MCF 10A (cell line): ENCODE results near the gene BCCIP. TPM values are rescaled to one million over a fixed set of nuclear protein-coding genes. Genes with fewer than 3 reads are reported as not detected.

Source experiments
- BruUV-seq: library from RNA; stranded (reverse); fragments of 400-500 nt; replicated peaks from 2 replicates; lab custom pipeline; 2021; lab: Mats Ljungman, UMichigan
- CTCF ChIA-PET: fragments of 300-600 bp; sonication (Branson Sonifier 250); formaldehyde crosslinking; extraction: SDS; loops from one replicate; lab custom pipeline; 2021; ENCODE audit warnings: antibody characterized with exemption, inconsistent platforms; lab: Yijun Ruan, JAX
- POLR2A ChIA-PET: fragments of 300-600, 350-650 bp; sonication (Branson Sonifier 250); formaldehyde crosslinking; extraction: SDS; loops from one replicate; lab custom pipeline; 2020; ENCODE audit warnings: antibody characterized with exemption, inconsistent platforms; lab: Yijun Ruan, JAX
- DNase-seq: peaks from one replicate; pipeline ENCODE4 v3.0.0-alpha.2; 2018; ENCODE audit not compliant: unreplicated experiment
- H3K27ac Mint-ChIP-seq: one replicate; pipeline ENCODE4 v1.8.0; 2022; ENCODE audit warnings: mild to moderate bottlenecking, low read depth, mixed read lengths; ENCODE audit not compliant: unreplicated experiment
- H3K27me3 Mint-ChIP-seq: one replicate; pipeline ENCODE4 v1.8.0; 2022; ENCODE audit warnings: mixed read lengths; ENCODE audit not compliant: insufficient read depth, unreplicated experiment
- H3K36me3 Mint-ChIP-seq: one replicate; pipeline ENCODE4 v1.8.0; 2022; ENCODE audit warnings: mild to moderate bottlenecking, moderate library complexity, mixed read lengths; ENCODE audit not compliant: insufficient read depth, unreplicated experiment
- H3K4me1 Mint-ChIP-seq: one replicate; pipeline ENCODE4 v1.8.0; 2022; ENCODE audit warnings: mixed read lengths; ENCODE audit not compliant: insufficient read depth, unreplicated experiment
- H3K4me3 Mint-ChIP-seq: one replicate; pipeline ENCODE4 v1.8.0; 2022; ENCODE audit warnings: mild to moderate bottlenecking, moderate library complexity, mixed read lengths; ENCODE audit not compliant: unreplicated experiment
- H3K9me3 Mint-ChIP-seq: one replicate; pipeline ENCODE4 v1.8.0; 2022; ENCODE audit warnings: mixed read lengths; ENCODE audit not compliant: unreplicated experiment
- intact Hi-C: fragments of 100-400 bp; cut with micrococcal nuclease; formaldehyde crosslinking; loops from 2 replicates; pipeline ENCODE4 v1.14.1; 2022
- total RNA-seq: library from RNA; stranded (reverse); gene quantifications from 2 replicates; pipeline ENCODE4 v1.2.3, GENCODE V29; 2022
- TF ChIP-seq, protein P1 (sequence below): fragments of 200-600 bp; IDR thresholded peaks from one replicate; pipeline ENCODE4 v1.8.0; 2022; ENCODE audit warnings: antibody characterized with exemption, mild to moderate bottlenecking; ENCODE audit not compliant: unreplicated experiment

Gene BCCIP
- total RNA-seq, 1 experiment from 2014 or later = 88.2 TPM

DNA sequence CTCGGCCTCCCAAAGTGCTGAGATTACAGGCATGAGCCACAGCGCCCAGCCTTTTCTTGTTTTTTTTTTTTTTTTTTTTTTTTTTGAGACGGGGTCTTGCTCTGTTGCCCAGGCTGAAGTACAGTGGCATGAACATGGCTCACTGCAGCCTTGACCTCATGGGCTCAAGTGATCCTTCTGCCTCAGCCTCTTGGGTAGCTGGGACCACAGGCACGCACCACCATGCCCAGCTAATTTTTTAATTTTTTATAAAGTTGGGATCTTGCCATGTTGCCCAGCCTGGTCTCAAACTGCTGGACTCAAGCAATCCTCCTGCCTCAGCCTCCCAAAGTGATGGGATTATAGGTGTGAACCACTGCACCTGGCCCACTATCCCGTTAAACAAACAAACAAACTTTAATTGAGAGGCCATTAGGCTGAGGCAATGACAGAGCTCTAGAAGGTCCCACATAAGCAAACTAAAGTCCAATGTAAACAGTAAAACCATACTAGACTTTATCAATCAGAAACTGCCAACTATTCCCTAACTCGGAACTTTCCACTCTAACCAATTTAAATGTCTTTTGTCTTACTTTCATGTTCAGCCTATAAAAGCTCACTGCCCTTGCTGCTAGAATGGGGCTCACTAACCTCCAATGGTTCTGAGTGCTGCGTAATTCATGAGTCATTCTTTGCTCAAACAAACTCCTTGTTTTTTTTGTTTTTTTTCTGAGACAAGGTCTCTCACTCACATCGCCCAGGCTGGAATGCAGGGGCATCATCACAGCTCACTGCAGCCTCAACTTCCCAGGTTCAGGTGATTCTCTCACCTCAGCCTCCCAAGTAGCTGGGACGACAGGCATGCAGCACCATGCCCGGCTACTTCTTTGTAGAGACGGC, 55.9 kb downstream of the BCCIP start:
- Mint-ChIP-seq H3K9me3 (no peaks in the 10 kb centered on the region), H3K27me3 (no peaks in the 10 kb centered on the region), H3K4me3 (no peak overlapping the region), H3K36me3 (peaks cover 34% of the 10 kb centered on the region), H3K4me1 (peaks cover 16% of the 10 kb centered on the region), H3K27ac (peak overlapping the region; percentile 52)
- peak; percentile 82 for DNase-seq
- BruUV-seq = no TSS peak
- POLR2A ChIA-PET = interaction anchor here (0.6 to 1.5 kb wide), 5 partner anchors 9 to 18 kb away, joined by 3 to 5 read pairs (median 4); no protein-coding TSS in a partner anchor
- TF ChIP-seq, protein P1, sequence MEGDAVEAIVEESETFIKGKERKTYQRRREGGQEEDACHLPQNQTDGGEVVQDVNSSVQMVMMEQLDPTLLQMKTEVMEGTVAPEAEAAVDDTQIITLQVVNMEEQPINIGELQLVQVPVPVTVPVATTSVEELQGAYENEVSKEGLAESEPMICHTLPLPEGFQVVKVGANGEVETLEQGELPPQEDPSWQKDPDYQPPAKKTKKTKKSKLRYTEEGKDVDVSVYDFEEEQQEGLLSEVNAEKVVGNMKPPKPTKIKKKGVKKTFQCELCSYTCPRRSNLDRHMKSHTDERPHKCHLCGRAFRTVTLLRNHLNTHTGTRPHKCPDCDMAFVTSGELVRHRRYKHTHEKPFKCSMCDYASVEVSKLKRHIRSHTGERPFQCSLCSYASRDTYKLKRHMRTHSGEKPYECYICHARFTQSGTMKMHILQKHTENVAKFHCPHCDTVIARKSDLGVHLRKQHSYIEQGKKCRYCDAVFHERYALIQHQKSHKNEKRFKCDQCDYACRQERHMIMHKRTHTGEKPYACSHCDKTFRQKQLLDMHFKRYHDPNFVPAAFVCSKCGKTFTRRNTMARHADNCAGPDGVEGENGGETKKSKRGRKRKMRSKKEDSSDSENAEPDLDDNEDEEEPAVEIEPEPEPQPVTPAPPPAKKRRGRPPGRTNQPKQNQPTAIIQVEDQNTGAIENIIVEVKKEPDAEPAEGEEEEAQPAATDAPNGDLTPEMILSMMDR = no peak
- intact Hi-C loops = no loop called here
- CTCF ChIA-PET = interaction anchor here (0.6 to 1.6 kb wide), 6 partner anchors 9 to 864 kb away, joined by 3 to 6 read pairs (median 4); no protein-coding TSS in a partner anchor

DNA sequence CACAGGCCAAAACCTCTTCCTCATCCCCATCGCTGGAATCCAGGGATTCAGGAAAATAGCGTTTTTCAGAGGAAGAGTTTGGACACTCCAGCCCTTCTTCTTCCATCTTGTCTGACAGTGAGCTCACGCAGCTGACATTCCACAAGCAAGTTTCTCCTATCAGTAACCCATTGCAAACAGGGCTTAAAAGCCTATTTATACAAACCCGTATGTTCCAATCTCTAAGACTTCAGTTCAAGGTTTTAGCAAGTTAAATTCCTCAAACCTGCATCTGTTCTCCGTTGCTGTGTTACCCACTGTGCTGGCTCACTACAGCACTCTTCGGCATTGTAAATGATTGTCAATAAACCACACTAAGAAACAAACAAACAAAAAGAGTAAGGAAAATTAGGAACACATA, 57.4 kb downstream of the BCCIP start:
- DNase-seq = no peak
- no TSS peak for BruUV-seq
- Mint-ChIP-seq H3K4me3 (no peak overlapping the region), H3K9me3 (no peaks in the 10 kb centered on the region), H3K27me3 (no peaks in the 10 kb centered on the region), H3K4me1 (peaks cover 16% of the 10 kb centered on the region), H3K27ac (no peak overlapping the region), H3K36me3 (peaks cover 18% of the 10 kb centered on the region)
- intact Hi-C loops = no loop called here
- ChIA-PET POLR2A (no interaction called here), CTCF (interaction anchor here (0.5 to 1.8 kb wide), 4 partner anchors 12 to 80 kb away, joined by 3 to 13 read pairs (median 4); no protein-coding TSS in a partner anchor)
- TF ChIP-seq, protein P1 = no peak

DNA sequence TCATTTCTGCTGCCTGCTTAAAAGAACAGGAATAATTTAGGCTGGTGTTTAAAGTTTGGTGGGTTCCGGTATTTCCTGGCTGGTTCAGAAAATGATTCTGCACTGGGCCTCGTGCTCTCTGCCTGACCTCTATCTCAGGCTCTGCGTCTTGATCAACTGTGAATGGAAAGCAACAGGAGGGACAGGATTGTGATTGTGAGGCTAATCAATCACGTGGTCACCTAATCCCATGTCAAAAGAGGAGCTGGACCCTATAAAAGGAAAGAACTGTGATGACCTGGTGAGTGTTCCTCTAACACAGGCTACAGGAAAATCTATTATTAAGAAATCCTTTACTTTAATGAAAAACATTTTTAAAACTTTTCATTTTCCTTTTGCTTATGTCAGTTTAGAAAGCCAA, 57.8 kb downstream of the BCCIP start, which contains the start of gene DHX32:
Gene DHX32, minus strand, starts transcription at position 101 of the 400 bp plus-strand sequence. CDS start 468 bp downstream, outside the sequence.
- Mint-ChIP-seq H3K27me3 (no peaks in the 10 kb centered on the region), H3K36me3 (peaks cover 14% of the 10 kb centered on the region), H3K4me3 (no peak within 1 kb of the TSS), H3K27ac (peak within 1 kb of the TSS; percentile 52), H3K9me3 (no peaks in the 10 kb centered on the region), H3K4me1 (peaks cover 16% of the 10 kb centered on the region)
- ChIA-PET CTCF (interaction anchor here (0.5 to 1.8 kb wide), 2 partner anchors 12 to 80 kb away, joined by 3 to 13 read pairs; no protein-coding TSS in a partner anchor), POLR2A (no interaction called here)
- TF ChIP-seq, protein P1 = no peak
- intact Hi-C loops = no loop called here
- DNase-seq = no peak
- BruUV-seq = no TSS peak

DNA sequence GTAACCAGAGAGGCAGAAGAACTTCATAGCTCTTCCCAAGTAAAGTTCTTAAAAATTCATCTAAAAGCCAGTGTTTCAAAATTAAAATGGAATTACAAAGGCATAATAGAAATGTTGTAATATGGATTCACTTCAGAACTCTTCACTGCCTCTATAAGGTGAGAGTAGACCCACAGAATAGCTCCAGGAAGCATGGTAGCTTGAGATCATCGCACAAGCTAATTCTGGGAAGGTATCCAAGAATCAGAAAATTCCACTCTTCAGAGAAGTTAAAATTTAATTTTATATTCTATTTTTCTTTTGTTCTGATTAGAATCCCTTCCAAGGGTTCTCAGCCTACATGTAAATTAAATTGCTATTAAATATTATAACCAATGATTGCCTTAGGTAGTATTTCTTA, 59.2 kb downstream of the BCCIP start:
- TF ChIP-seq, protein P1 = no peak
- DNase-seq = no peak
- no peak overlapping the region for H3K4me3 Mint-ChIP-seq
- intact Hi-C loops = no loop called here
- ChIA-PET CTCF (interaction anchor here (0.6 to 1.8 kb wide), 5 partner anchors 14 to 1142 kb away, joined by 3 to 13 read pairs (median 4); no protein-coding TSS in a partner anchor), POLR2A (interaction anchor here (0.6 to 1.6 kb wide), 4 partner anchors 15 to 207 kb away, joined by 3 to 5 read pairs (median 4); no protein-coding TSS in a partner anchor)
- BruUV-seq = no TSS peak
- H3K4me1 Mint-ChIP-seq = peaks cover 16% of the 10 kb centered on the region
- no peak overlapping the region for H3K27ac Mint-ChIP-seq
- H3K27me3 Mint-ChIP-seq = no peaks in the 10 kb centered on the region
- peaks cover 10% of the 10 kb centered on the region for H3K36me3 Mint-ChIP-seq
- H3K9me3 Mint-ChIP-seq = no peaks in the 10 kb centered on the region
